HG02943 (cell line): ENCODE results near the gene PTCD3.
A peak's percentile ranks its signal among the peaks of the same experiment; 100 is the strongest.

ENCODE experiments used
- ATAC-seq: cut with Tn5 transposase; IDR thresholded peaks from one replicate; pipeline ENCODE4 v1.9.1; 2021; ENCODE audit warnings: mild to moderate bottlenecking, low read depth, moderate library complexity; ENCODE audit not compliant: unreplicated experiment

Gene PTCD3

DNA sequence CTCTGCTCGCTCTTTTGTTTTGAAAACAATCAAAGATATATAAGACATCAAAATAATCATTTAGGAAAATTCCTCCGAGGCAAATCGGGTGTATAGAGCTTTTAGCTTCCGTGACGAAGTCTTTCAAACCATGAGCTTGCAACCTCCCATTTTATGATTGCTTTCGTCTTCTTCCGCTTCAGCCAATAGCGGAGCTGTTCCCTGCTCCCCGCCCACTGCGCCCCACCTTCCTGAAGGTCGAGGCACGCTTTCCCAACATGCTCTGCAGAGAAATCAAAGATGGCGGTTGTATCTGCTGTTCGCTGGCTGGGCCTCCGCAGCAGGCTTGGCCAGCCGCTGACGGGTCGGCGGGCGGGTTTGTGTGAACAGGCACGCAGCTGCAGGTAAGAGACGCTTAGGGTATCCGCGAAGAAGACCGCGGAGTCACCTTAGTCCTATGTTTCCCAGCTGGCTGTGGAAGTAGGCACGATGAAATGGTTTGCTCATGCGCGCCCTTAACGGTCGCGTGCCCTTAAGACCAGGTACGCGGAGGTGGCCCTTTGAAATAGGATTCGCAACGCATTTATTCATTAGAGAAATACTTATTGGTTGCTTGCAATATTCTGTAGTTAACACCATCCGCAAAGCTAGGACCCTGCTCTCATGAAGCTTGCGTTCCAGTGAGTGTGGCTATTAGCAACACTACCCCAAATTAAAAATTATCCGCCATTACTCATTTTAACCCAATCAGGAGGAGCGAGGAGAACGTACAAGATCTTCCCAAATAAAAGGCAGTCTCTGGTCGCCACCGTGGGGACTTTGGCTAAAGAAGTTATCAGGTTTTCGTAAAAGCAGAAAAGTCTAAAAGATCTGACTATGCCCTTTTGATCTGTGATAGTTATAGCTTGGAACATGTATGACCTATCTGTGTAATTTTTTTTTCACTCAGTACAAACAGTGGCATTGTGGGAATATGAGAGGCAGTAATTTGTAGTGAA is at the start of gene PTCD3:
Gene PTCD3 (plus strand): TSS at position 267 of the 977 bp plus-strand sequence. CDS start 13 bp downstream, at position 280.
- peak; percentile 91 for ATAC-seq

- ATAC-seq = no peak
These were observed 49.3 kb upstream of the PTCD3 start for GRCh38 chr2:86056590-86057331.

DNA sequence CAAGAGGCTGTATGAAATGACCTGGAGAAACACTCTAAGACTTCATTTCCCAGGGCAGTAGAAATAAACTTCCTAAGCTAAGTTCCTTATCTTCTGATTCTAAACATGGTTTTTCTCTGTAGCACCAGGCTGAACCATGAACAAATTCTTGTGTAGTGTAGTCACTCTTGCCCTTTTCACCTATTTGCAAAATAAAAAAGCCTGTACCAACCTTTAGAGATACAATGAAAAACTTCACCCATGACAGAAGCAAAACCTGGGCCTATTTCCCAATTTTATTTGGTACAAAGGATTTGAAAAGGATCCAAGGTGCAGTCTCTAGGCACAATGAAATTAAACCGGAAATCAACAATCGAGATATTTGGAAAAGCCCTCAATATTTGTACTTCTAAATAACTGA is 44.0 kb upstream of the PTCD3 start:
- no peak for ATAC-seq

GRCh38 chr2:86064006-86064405 is 42.0 kb upstream of the PTCD3 start:
- ATAC-seq = no peak

GRCh38 chr2:86065512-86065911 is 40.5 kb upstream of the PTCD3 start:
- no peak for ATAC-seq

DNA sequence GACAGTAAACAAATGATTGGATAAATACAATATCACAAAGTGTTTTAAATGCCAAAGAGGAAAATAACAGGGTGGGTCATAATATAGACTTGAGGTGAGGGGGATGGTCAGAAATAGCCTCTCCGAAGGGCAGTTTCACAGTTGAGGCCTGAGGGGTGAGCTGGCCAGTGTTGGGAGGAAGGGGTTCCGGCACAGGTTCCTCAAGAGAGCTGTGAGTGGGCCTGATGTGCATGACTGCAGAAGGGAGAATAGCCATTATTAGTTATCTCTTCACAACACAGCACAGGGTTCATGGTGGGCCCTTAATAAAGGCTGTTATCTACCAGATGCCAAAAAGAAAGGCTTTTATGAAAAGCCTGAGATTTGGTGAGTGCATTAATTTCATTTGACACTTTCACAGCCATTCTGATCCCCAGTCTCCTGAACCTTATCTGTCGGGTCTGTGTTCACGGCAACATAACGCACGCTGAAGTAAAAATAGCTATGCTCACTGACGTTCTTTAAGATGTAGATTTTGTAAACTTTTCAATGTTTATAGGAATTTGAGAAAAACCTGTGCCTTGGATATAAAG is 39.9 kb upstream of the PTCD3 start:
- no peak for ATAC-seq

GRCh38 chr2:86066915-86067314 is 39.1 kb upstream of the PTCD3 start:
- no peak for ATAC-seq

DNA sequence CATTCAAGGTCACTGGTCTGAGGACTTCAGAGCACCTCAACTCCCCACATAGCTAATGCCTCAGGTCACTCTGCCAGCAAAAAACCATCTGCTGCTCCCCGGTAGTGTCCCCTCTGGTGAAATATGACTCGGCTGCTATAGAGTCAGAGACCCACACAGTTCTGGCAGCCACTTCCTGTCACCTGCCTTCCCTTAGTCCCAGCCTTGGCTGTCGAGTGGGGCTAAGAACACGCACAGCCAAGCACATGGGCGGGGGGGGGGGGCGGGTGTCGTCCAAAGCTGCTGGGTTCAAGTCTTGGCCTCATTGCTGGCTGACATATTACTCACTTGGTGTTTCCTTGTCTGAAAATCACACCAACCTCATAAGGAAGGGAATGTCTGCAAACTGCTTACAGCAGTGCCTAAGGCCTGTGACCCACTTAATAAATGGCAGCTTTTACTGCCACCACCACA is 37.9 kb upstream of the PTCD3 start:
- ATAC-seq = no peak

DNA sequence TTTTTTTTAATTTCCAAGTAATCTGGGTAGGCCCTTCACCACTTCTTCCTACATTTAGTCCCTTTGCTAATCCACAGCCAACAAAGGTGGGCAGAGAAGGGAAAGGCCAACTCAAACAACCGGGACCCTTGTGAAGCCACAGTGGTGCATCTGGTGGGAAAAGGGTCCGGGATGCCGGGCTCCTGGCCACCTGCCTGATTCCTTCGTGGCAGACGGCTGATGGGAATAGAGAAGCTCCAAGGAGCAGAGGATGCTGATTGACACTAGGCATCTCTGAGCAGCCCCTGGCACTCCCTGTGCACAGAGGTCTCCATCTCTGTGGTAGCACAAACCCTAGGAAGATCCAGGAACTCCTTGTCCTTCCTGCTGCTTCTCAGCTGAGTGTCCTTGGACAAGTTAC is 37.4 kb upstream of the PTCD3 start:
- ATAC-seq = no peak

DNA sequence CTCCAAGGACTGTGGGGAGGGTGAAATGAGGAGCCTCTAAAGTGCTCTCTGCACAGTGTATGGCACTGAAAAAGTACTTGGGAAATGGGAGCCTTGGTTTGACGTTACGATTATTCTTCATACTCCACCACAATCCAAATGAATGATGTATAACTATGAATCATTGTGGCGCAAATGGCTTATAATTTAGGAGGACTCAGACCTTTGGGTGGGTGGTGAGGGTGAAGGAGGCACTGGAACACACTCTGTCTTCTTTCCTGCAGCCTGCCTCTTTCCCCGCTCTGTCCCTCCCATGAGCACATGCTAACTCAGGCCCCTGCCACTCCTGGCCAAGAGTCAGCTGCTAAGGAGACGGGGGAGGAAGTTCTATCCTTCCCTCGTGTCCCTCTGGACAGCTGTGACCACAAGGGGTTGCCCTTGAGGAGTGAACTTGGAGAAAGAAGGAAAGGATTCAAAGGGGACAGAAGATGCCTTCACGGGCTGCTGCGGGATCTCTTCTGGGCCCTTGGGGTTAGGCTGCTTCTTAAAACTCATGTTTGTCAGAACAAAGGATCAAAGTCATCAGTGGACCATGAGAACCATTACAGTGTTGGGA is 36.8 kb upstream of the PTCD3 start:
- ATAC-seq = no peak

DNA sequence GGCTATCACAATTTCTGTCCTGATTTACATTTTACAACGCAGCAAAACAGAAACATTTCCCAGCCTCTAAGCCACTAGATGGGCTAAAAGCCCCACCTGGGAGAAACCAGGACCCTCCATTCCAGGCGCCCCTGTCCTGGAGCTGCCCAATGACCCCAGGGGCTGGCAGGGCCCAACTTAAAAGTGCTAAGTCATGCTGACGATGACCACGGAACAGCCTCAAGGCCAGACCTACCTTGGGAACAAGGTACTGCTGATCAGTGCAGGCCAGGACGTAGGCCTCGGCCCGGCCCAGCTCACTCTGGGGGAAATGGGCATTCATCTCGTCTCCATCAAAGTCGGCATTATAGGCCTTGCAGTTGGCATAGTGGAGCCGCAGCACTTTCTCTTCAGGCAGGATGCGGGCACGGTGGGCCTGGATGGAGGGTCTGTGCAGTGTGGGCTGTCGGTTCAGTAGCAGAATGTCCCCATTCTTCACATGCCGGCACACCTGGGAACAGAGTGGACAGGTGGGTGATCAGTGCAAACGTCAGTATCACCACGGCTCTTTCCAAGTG is 36.2 kb upstream of the PTCD3 start:
- ATAC-seq = no peak

DNA sequence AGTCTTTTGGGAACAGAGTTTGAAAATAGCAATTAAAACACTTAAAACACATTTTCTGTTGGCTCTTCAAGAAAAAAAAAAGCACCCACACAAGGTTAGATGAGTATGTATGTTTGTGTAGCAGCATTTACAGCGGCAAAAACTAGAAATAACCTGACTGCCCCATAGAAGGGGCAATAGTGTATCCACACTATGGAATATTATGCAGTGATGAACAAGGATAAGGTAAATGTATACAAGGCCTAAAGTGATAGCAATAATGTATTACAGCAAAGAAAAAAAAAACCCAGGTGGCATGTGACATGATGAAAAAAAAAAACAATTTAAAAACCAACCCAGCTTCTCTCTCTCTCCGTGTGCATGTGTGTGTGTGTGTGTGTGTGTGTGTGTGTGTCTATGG is 35.2 kb upstream of the PTCD3 start:
- ATAC-seq = no peak

DNA sequence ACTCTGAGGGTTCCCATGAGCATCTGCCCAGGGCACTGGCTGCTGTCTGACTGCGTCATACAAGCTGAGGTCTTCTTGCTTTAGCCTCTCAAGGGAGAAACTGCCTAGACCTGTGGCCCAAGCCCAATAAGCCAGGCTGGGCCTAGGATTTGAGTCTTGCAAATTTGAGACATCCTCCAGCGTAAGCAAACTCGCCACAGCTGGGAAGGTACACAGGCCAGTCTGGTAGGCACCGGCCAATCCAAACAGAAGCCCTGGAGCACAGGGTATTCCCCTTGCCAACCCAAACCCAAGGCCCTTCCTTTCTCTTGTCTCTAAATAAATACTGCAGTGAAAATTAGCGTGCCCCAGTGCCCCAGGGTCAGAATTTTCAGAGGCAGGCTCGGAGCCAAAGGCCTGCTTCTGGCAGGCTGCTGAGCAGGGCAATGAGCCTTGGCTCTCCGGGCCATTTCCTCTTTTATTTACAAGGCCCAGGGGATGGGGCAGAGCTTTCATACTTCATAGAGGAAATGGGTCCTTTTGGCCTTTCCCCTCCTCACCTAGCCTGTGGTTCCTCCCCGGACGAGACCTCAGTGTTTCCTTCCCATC is 33.7 kb upstream of the PTCD3 start:
- ATAC-seq = no peak

DNA sequence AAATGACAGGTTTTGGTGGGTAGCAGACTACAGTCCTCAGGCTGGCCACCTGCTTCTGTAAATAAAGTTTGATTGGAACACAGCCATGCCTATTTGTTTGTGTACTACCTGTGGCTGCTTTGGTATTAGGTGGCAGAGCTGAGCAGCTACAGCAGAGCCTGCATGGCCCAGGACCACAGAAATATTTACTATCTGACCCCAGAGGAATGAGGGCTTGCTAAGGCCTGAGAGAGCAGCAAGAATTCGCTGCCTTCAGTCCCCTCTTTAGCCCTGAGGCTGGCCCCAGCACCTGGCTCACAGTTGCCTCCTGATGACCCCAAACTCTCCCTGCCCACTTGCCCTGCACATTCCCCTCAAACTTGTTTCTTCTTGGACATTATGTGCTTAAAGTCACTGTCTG is 32.8 kb upstream of the PTCD3 start:
- ATAC-seq = no peak

DNA sequence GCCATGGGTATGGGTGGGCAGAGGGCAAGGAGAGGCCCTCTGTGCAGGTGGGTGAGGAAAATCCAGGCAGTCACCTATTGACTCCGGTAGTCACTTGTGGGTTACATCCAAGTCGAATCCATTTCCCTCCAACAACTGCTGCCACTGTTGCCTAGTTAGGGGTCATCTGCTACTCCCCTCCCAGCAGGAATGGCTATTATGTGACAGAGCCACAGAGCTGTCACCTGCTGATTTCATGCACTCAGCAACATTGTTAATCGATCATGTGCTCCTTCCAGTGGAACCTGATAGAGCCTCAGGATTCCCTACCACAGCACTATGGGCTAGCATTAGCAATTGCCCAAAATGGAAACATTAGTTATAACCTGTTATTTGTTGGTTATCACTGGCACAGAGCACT is 31.8 kb upstream of the PTCD3 start:
- ATAC-seq = no peak

DNA sequence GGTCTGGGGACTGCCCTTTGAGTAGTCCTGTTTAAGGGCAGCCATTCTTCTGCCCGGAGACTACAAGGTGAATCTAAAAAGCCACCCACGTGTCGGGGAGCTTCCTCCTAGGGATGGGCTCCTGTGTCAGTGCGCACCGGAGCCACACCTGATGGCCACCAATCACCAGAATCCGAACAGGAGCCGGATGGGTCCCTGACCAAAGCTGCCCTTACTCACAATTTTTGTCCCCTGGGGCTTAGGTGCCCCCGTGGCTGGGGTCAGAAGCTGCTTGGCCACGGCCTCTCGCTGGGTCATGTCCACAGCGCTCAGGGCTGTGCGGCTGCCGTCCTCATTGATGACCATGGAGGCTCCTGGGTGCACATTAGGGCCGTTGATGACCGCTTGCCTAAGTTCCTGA is 31.2 kb upstream of the PTCD3 start:
- no peak for ATAC-seq

DNA sequence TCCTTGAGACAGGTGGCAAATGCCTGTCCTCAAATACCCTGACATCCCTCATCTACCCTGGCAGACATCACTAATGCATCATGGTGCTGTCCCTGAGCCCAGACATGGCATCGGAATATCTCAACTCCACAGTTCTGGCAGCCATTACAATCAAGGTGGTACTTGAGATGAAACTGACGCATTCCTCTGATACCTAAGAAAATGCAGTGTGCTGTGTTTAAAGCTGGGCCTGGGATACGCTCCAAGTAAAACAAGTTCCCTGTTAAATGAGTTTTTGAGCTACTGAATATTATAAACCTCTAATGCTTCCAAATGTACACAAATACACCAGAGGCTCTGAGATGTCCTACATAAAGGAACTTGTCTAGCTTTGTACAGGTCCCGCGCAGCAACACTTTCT is 30.1 kb upstream of the PTCD3 start:
- ATAC-seq = no peak

DNA sequence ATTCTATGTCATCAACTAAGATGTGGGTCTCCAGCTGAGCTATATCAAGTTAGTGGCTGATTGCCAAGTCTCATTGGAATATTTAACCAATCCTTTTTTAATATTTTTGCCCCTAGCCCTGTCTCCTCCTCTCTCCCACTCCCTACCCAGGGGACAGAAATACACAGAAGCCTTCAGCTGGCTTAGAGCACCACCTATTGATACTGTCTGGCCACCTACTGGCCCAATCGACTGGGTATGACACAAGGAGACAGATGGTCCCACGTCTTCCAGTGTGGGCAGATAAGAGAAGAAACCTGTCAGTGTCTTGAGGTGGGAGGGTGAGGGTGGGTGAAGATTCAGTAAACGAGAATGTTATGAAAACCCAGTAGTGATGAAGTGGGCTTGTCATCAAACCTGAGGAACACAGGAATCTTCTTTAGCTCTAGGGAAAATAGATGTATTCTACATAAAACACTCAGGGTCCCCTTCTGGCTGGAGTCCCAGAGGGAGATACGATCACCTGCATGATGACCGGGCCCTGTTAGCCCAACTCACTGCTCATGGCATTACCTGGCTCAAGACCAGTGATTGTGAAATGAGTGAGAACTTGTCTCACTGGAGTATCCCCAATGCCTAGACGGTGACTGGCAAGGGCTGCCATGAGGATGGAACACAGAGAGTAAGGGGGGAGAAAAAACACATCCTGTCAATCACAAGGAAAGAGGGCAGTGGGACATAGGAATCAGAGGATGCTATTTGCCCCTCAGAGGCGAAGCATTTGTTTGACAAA is 27.1 kb upstream of the PTCD3 start:
- no peak for ATAC-seq
